Caco-2 (cell line): Measurements from ENCODE around the gene RNF126. TPM values are rescaled to one million over a fixed set of nuclear protein-coding genes. Genes with fewer than 3 reads are reported as not detected.
"Not testable (repeated sequence)": the region's sequence is repeated elsewhere in the genome, so short reads cannot be mapped to it uniquely, and the experiment has no call there.

ENCODE experiments used
- BruUV-seq: library from RNA; stranded (reverse); fragments of 400-500 nt; replicated peaks from 2 replicates; lab custom pipeline; 2021; lab: Mats Ljungman, UMichigan
- CTCF ChIA-PET: fragments of 300-600 bp; sonication (Branson Sonifier 250); formaldehyde crosslinking; loops from one replicate; lab custom pipeline; 2022; ENCODE audit warnings: antibody characterized with exemption; lab: Charles Lee
- POLR2A ChIA-PET: fragments of 300-600 bp; sonication (Branson Sonifier 250); formaldehyde crosslinking; loops from one replicate; lab custom pipeline; 2022; ENCODE audit warnings: antibody characterized with exemption; lab: Charles Lee
- DNase-seq, 2 experiments: peaks; one replicate each; pipeline versions ENCODE4 v3.0.0 to v3.0.0-alpha.2; 2020 to 2022
- H3K27me3 ChIP-seq: replicated peaks from 2 replicates; pipeline ENCODE4 v1.6.0; 2011; ENCODE audit warnings: low read length; ENCODE audit not compliant: control insufficient read depth, insufficient read depth
- H3K36me3 ChIP-seq: 2 replicates; pipeline ENCODE4 v1.5.1; 2011; ENCODE audit warnings: low read length; ENCODE audit not compliant: control insufficient read depth, insufficient read depth
- H3K4me1 ChIP-seq: fragments of 250-450 bp; sonication (Bioruptor Pico); 2 replicates; pipeline ENCODE4 v1.5.1; 2020; ENCODE audit warnings: mild to moderate bottlenecking
- H3K4me3 ChIP-seq: 2 replicates; pipeline ENCODE4 v1.5.1; 2011; ENCODE audit warnings: low read depth, mild to moderate bottlenecking, control low read depth, low read length
- H3K9me3 ChIP-seq: fragments of 250-450 bp; sonication (Bioruptor Pico); 2 replicates; pipeline ENCODE4 v1.5.1; 2020; ENCODE audit warnings: mild to moderate bottlenecking, moderate library complexity
- H3K27ac Mint-ChIP-seq: one replicate; pipeline ENCODE4 v1.8.0; 2022; ENCODE audit warnings: mixed read lengths; ENCODE audit not compliant: unreplicated experiment
- H3K27me3 Mint-ChIP-seq: one replicate; pipeline ENCODE4 v1.8.0; 2022; ENCODE audit warnings: mixed read lengths; ENCODE audit not compliant: insufficient read depth, unreplicated experiment
- H3K36me3 Mint-ChIP-seq: one replicate; pipeline ENCODE4 v1.8.0; 2022; ENCODE audit warnings: mild to moderate bottlenecking, mixed read lengths; ENCODE audit not compliant: insufficient read depth, unreplicated experiment
- H3K4me1 Mint-ChIP-seq: one replicate; pipeline ENCODE4 v1.8.0; 2022; ENCODE audit warnings: low read depth, mixed read lengths; ENCODE audit not compliant: unreplicated experiment
- H3K4me3 Mint-ChIP-seq: one replicate; pipeline ENCODE4 v1.8.0; 2022; ENCODE audit warnings: mild to moderate bottlenecking, moderate library complexity, mixed read lengths; ENCODE audit not compliant: unreplicated experiment
- H3K9me3 Mint-ChIP-seq: one replicate; pipeline ENCODE4 v1.8.0; 2022; ENCODE audit warnings: mixed read lengths; ENCODE audit not compliant: unreplicated experiment
- CTCF ChIP-seq, 2 experiments: fragments of 200-600 bp in 1 of 2; IDR thresholded peaks; 1 replicate in 1 of 2; 2 replicates in 1 of 2; pipeline versions ENCODE4 v1.5.1 to v1.8.0; 2011 to 2022; ENCODE audit warnings: antibody characterized with exemption in 1 of 2, control low read depth in 1 of 2, inconsistent platforms in 1 of 2, low read depth in 1 of 2, low read length in 1 of 2, mild to moderate bottlenecking in 1 of 2, moderate library complexity in 1 of 2; ENCODE audit not compliant: insufficient read depth in 1 of 2, severe bottlenecking in 1 of 2, unreplicated experiment in 1 of 2
- intact Hi-C: fragments of 100-400 bp; cut with micrococcal nuclease; formaldehyde crosslinking; loops from one replicate; pipeline ENCODE4 v1.10.0; 2022; ENCODE audit not compliant: unreplicated experiment
- total RNA-seq: library from RNA; stranded (reverse); gene quantifications from 2 replicates; pipeline ENCODE4 v1.2.3, GENCODE V29; 2022

Gene RNF126
- total RNA-seq, 1 experiment from 2014 or later, result 74.6 TPM

GRCh38 chr19:698529-698928, 35.5 kb upstream of the RNF126 start:
- H3K36me3 ChIP-seq, BruUV-seq, H3K9me3 ChIP-seq, H3K4me1 Mint-ChIP-seq, H3K36me3 Mint-ChIP-seq, H3K4me1 ChIP-seq, H3K4me3 ChIP-seq, H3K27me3 Mint-ChIP-seq, H3K27ac Mint-ChIP-seq, H3K27me3 ChIP-seq, H3K9me3 Mint-ChIP-seq, H3K4me3 Mint-ChIP-seq, DNase-seq, CTCF ChIA-PET, intact Hi-C loops, POLR2A ChIA-PET: not testable (repeated sequence)

- ChIA-PET CTCF (interaction anchor here (0.6 kb wide), 1 partner anchor 277 kb away, joined by 3 read pairs; no protein-coding TSS in a partner anchor), POLR2A (no interaction called here)
- TF ChIP-seq CTCF (IDR thresholded peaks at IDR 0.05; ENCODE audit: insufficient read depth in 1 of 2, low read depth in 1 of 2, low read length in 1 of 2, severe bottlenecking in 1 of 2, unreplicated experiment in 1 of 2), result no peak
- H3K9me3 Mint-ChIP-seq, result no peaks in the 10 kb centered on the region
- Histone ChIP-seq H3K4me3 (no peak within 1 kb of the TSS), H3K4me1 (no peaks in the 10 kb centered on the region), H3K9me3 (no peaks in the 10 kb centered on the region), H3K27me3 (no peaks in the 10 kb centered on the region), H3K36me3 (no peaks in the 10 kb centered on the region)
- no peaks in the 10 kb centered on the region for H3K27me3 Mint-ChIP-seq
- H3K27ac Mint-ChIP-seq, result no peak within 1 kb of the TSS
- no peak for DNase-seq
- intact Hi-C loops, result no loop called here
- no TSS peak for BruUV-seq
- H3K4me1 Mint-ChIP-seq, result no peaks in the 10 kb centered on the region
- H3K4me3 Mint-ChIP-seq, result no peak within 1 kb of the TSS
- no peaks in the 10 kb centered on the region for H3K36me3 Mint-ChIP-seq
Measured at GRCh38 chr19:695352-695949, 32.4 kb upstream of the RNF126 start, which contains the start of gene PRSS57. Gene PRSS57, minus strand, starts transcription at chr19:695452. Its CDS starts 22 bp downstream, at chr19:695430.

- H3K4me3 ChIP-seq, result no peak overlapping the region
- no peaks in the 10 kb centered on the region for H3K27me3 ChIP-seq
- no peaks in the 10 kb centered on the region for H3K4me1 ChIP-seq
- Mint-ChIP-seq H3K27me3 (no peaks in the 10 kb centered on the region), H3K4me1 (no peaks in the 10 kb centered on the region), H3K9me3 (no peaks in the 10 kb centered on the region), H3K36me3 (no peaks in the 10 kb centered on the region), H3K27ac (no peak overlapping the region), H3K4me3 (no peak overlapping the region)
- H3K36me3 ChIP-seq, result no peaks in the 10 kb centered on the region
- ChIA-PET CTCF (interaction anchor here (0.6 kb wide), 2 partner anchors 148 to 278 kb away, joined by 3 read pairs; no protein-coding TSS in a partner anchor), POLR2A (no interaction called here)
- H3K9me3 ChIP-seq, result no peaks in the 10 kb centered on the region
- BruUV-seq, result no TSS peak
- no peak for TF ChIP-seq CTCF (IDR thresholded peaks at IDR 0.05; ENCODE audit: insufficient read depth in 1 of 2, low read depth in 1 of 2, low read length in 1 of 2, severe bottlenecking in 1 of 2, unreplicated experiment in 1 of 2)
- no peak for DNase-seq
- intact Hi-C loops, result no loop called here
Measured at GRCh38 chr19:694481-695351, 31.7 kb upstream of the RNF126 start.
